MM.1S (cell line): ENCODE measurements around the gene BBX.

ENCODE experiments used
- DNase-seq: peaks from one replicate; pipeline ENCODE4 v3.0.0-alpha.2; 2015
- H2AFZ ChIP-seq: fragments of 300-600 bp; sonication (generic); 2 replicates; pipeline ENCODE4 v1.6.0; 2016; ENCODE audit warnings: antibody characterized with exemption, low read length
- H3F3A ChIP-seq: fragments of 300-600 bp; sonication (generic); 2 replicates; pipeline ENCODE4 v1.6.1; 2016; ENCODE audit warnings: mild to moderate bottlenecking, antibody characterized with exemption, low read length, moderate library complexity, mixed read lengths; ENCODE audit not compliant: insufficient read depth
- H3K27ac ChIP-seq: fragments of 300-600 bp; sonication (generic); 2 replicates; pipeline ENCODE4 v1.5.1; 2016; ENCODE audit warnings: mild to moderate bottlenecking, low read length
- H3K27me3 ChIP-seq: fragments of 300-600 bp; sonication (generic); replicated peaks from 2 replicates; pipeline ENCODE4 v1.6.0; 2016; ENCODE audit warnings: low read length; ENCODE audit not compliant: insufficient read depth
- H3K36me3 ChIP-seq: fragments of 300-600 bp; sonication (generic); replicated peaks from 2 replicates; pipeline ENCODE4 v1.6.1; 2016; ENCODE audit warnings: mild to moderate bottlenecking, low read length, mixed read lengths; ENCODE audit not compliant: insufficient read depth
- H3K4me1 ChIP-seq: fragments of 300-600 bp; sonication (generic); 2 replicates; pipeline ENCODE4 v1.6.1; 2016; ENCODE audit warnings: low read length, mixed read lengths
- H3K4me2 ChIP-seq: fragments of 300-600 bp; sonication (generic); 2 replicates; pipeline ENCODE4 v1.6.0; 2016; ENCODE audit warnings: low read depth, low read length
- H3K4me3 ChIP-seq: fragments of 300-600 bp; sonication (generic); 2 replicates; pipeline ENCODE4 v1.5.1; 2016; ENCODE audit warnings: low read length, mixed read lengths
- H3K79me2 ChIP-seq: fragments of 300-600 bp; sonication (generic); 2 replicates; pipeline ENCODE4 v1.6.1; 2016; ENCODE audit warnings: mixed run types, low read length, mixed read lengths
- H3K9ac ChIP-seq: fragments of 300-600 bp; sonication (generic); 2 replicates; pipeline ENCODE4 v1.6.1; 2016; ENCODE audit warnings: low read length, mixed read lengths
- H3K9me2 ChIP-seq: fragments of 300-600 bp; sonication (generic); replicated peaks from 2 replicates; pipeline ENCODE4 v1.6.1; 2016; ENCODE audit warnings: mild to moderate bottlenecking, low read length, mixed read lengths; ENCODE audit not compliant: insufficient read depth
- H3K9me3 ChIP-seq: fragments of 300-600 bp; sonication (generic); replicated peaks from 2 replicates; pipeline ENCODE4 v1.6.1; 2016; ENCODE audit warnings: mild to moderate bottlenecking, low read length, mixed read lengths; ENCODE audit not compliant: insufficient read depth
- H4K20me1 ChIP-seq: fragments of 300-600 bp; sonication (generic); 2 replicates; pipeline ENCODE4 v1.6.1; 2016; ENCODE audit warnings: mild to moderate bottlenecking, low read length, moderate library complexity, mixed read lengths; ENCODE audit not compliant: insufficient read depth
- EZH2 ChIP-seq: fragments of 300-600 bp; sonication (generic); optimal IDR thresholded peaks from 2 replicates; pipeline ENCODE3; 2017; ENCODE audit warnings: low read depth, mild to moderate bottlenecking, antibody characterized with exemption, low read length, mixed read lengths
- EZH2phosphoT487 ChIP-seq: fragments of 300-600 bp; sonication (generic); IDR thresholded peaks from 2 replicates; pipeline ENCODE4 v1.6.1; 2018; ENCODE audit warnings: antibody characterized with exemption, low read length
- TF ChIP-seq, protein P1 (sequence below): fragments of 300-600 bp; sonication (generic); IDR thresholded peaks from 2 replicates; pipeline ENCODE4 v1.5.1; 2016; ENCODE audit warnings: antibody characterized with exemption, low read length, mixed read lengths

The BBX gene

DNA sequence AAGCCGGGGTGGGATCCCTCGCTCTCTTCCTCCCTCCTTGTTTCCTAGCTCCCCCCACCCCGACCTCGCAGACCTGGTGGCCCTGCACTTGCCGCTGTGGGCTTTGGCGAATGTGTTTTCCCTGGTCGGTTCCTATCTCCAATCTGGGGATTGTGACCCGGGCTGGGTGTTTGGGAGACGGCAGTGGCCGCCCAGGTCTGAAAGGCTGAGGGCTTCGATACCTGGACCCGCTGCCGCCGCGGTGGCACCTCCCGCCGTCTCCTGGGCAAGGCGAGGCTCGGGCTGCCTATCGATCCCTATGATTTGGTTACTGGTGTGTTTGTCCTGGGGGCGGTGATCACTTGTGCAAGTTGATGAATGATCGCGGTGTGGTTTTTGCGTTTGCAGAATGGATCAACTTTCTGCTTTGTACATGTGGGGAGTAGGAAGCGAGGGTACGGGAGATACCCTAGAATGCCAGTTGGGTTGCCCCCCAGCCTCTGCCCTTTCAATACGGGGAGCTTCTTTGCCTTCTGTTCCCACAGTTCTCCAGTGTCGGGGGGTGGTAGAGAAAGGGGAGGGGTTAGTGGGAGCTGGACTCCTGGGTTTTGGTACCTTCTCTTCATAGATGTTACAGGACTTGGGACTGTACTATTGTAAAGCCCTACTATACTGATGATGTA lies 3.0 kb downstream of the BBX start:
- Histone ChIP-seq H4K20me1 (no peaks in the 10 kb centered on the region), H3K79me2 (peaks cover 46% of the 10 kb centered on the region), H3K27ac (no peak overlapping the region), H3K4me2 (peak overlapping the region; percentile 67), H3K9me2 (no peaks in the 10 kb centered on the region), H3K36me3 (no peaks in the 10 kb centered on the region), H3K27me3 (no peaks in the 10 kb centered on the region), H3F3A (peaks cover 28% of the 10 kb centered on the region; the same call in 1 of the 2 replicates), H2AFZ (peak overlapping the region; percentile 33), H3K4me3 (peak overlapping the region; percentile 71), H3K9ac (peak overlapping the region; percentile 48; the same call in 1 of the 2 replicates), H3K9me3 (no peaks in the 10 kb centered on the region), H3K4me1 (peaks cover 17% of the 10 kb centered on the region; the same call in 1 of the 2 replicates)
- DNase-seq = no peak
- TF ChIP-seq, protein P1, sequence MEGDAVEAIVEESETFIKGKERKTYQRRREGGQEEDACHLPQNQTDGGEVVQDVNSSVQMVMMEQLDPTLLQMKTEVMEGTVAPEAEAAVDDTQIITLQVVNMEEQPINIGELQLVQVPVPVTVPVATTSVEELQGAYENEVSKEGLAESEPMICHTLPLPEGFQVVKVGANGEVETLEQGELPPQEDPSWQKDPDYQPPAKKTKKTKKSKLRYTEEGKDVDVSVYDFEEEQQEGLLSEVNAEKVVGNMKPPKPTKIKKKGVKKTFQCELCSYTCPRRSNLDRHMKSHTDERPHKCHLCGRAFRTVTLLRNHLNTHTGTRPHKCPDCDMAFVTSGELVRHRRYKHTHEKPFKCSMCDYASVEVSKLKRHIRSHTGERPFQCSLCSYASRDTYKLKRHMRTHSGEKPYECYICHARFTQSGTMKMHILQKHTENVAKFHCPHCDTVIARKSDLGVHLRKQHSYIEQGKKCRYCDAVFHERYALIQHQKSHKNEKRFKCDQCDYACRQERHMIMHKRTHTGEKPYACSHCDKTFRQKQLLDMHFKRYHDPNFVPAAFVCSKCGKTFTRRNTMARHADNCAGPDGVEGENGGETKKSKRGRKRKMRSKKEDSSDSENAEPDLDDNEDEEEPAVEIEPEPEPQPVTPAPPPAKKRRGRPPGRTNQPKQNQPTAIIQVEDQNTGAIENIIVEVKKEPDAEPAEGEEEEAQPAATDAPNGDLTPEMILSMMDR = no peak
- no peak for TF ChIP-seq EZH2phosphoT487
- TF ChIP-seq EZH2 = no peak

- no peak overlapping the region for H3K9ac ChIP-seq
- H3K79me2 ChIP-seq = peaks cover 29% of the 10 kb centered on the region
- H3F3A ChIP-seq = no peaks in the 10 kb centered on the region
- DNase-seq = no peak
- 0 out of 2 replicates have a peak, but pooled peaks cover 5% of the 10 kb centered on the region for H3K4me1 ChIP-seq
- H3K9me3 ChIP-seq = no peaks in the 10 kb centered on the region
- H3K4me3 ChIP-seq = no peak overlapping the region
- no peak for TF ChIP-seq EZH2phosphoT487
- TF ChIP-seq, protein P1 = no peak
- no peak for TF ChIP-seq EZH2
- H3K27ac ChIP-seq = no peak overlapping the region
- H3K27me3 ChIP-seq = no peaks in the 10 kb centered on the region
- no peak overlapping the region for H3K4me2 ChIP-seq
- no peaks in the 10 kb centered on the region for H4K20me1 ChIP-seq
- H3K9me2 ChIP-seq = no peaks in the 10 kb centered on the region
- H2AFZ ChIP-seq = no peak overlapping the region
- H3K36me3 ChIP-seq = no peaks in the 10 kb centered on the region
These were observed 9.2 kb downstream of the BBX start for GRCh38 chr3:107531917-107532469.

DNA sequence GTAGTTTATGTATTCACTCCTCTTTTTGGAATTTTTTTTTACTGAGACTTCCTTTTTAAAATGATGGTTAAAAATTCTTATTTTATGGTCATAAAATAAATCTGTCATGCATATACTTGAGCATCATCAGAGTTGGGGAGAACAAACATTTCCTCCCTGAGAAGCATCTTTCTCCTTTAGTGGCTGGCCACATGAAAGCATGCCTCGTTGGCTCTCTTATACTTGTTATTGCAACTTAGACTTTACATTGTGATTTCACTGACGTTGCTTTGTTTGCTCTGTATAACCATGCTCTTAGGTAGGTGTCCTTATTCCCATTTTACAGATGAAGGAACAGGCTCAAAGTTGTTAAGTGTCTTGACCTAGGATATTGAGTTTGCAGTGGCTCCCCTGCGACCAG lies 18.1 kb downstream of the BBX start:
- Histone ChIP-seq H3K36me3 (no peaks in the 10 kb centered on the region; the same call in 1 of the 2 replicates), H4K20me1 (no peaks in the 10 kb centered on the region), H3K9ac (no peak overlapping the region), H3K4me2 (no peak overlapping the region), H3K27me3 (no peaks in the 10 kb centered on the region), H3F3A (no peaks in the 10 kb centered on the region), H3K9me2 (no peaks in the 10 kb centered on the region), H3K79me2 (peaks cover 6% of the 10 kb centered on the region; the same call in 1 of the 2 replicates), H3K4me1 (no peaks in the 10 kb centered on the region), H3K4me3 (no peak overlapping the region), H3K27ac (no peak overlapping the region), H2AFZ (no peak overlapping the region), H3K9me3 (no peaks in the 10 kb centered on the region)
- TF ChIP-seq EZH2 (no peak), EZH2phosphoT487 (no peak)
- TF ChIP-seq, protein P1 = no peak
- no peak for DNase-seq
